WTC11 (cell line): ENCODE results near the gene DBH. TPM values are rescaled to one million over a fixed set of nuclear protein-coding genes. Genes with fewer than 3 reads are reported as not detected.

Experiments used
- ATAC-seq: fragments of 200-7000 bp; cut with Tn5 transposase; 2 replicates; pipeline ENCODE4 v1.10.0; 2021; ENCODE audit warnings: mild to moderate bottlenecking, moderate library complexity
- CTCF ChIA-PET: fragments of 300-600 bp; sonication (Branson Sonifier 250); formaldehyde crosslinking; loops from one replicate; lab custom pipeline; 2021; ENCODE audit warnings: antibody characterized with exemption; lab: Charles Lee
- POLR2A ChIA-PET: fragments of 350-600 bp; sonication (Branson Sonifier 250); formaldehyde crosslinking; loops from one replicate; lab custom pipeline; 2021; ENCODE audit warnings: antibody characterized with exemption; lab: Charles Lee
- DNase-seq: peaks from one replicate; pipeline ENCODE4 v3.0.0; 2021; ENCODE audit warnings: low spot score
- H3K27ac Mint-ChIP-seq: 2 replicates; pipeline ENCODE4 v1.8.0; 2021; ENCODE audit warnings: mixed read lengths
- H3K27me3 Mint-ChIP-seq: 2 replicates; pipeline ENCODE4 v1.8.0; 2021; ENCODE audit warnings: low read depth, mild to moderate bottlenecking, moderate library complexity, mixed read lengths
- H3K36me3 Mint-ChIP-seq: 2 replicates; pipeline ENCODE4 v1.8.0; 2021; ENCODE audit warnings: mixed read lengths
- H3K4me1 Mint-ChIP-seq: 2 replicates; pipeline ENCODE4 v1.8.0; 2022; ENCODE audit warnings: mixed read lengths
- H3K4me3 Mint-ChIP-seq: 2 replicates; pipeline ENCODE4 v1.8.0; 2021; ENCODE audit warnings: mild to moderate bottlenecking, moderate library complexity, mixed read lengths
- H3K9me3 Mint-ChIP-seq: 2 replicates; pipeline ENCODE4 v1.8.0; 2021; ENCODE audit warnings: mixed read lengths
- CBFB ChIP-seq: sonication (generic); formaldehyde crosslinking; IDR thresholded peaks from 2 replicates; pipeline ENCODE4 v1.8.1; 2022; ENCODE audit warnings: mild to moderate bottlenecking, low read depth, missing genetic modification reagents
- CREM ChIP-seq: sonication (generic); formaldehyde crosslinking; IDR thresholded peaks from 2 replicates; pipeline ENCODE4 v1.8.1; 2022; ENCODE audit warnings: mild to moderate bottlenecking, missing genetic modification reagents, moderate library complexity
- ELF4 ChIP-seq: sonication (generic); formaldehyde crosslinking; IDR thresholded peaks from 2 replicates; pipeline ENCODE4 v1.8.1; 2022; ENCODE audit warnings: low read depth, mild to moderate bottlenecking, moderate library complexity, missing genetic modification reagents
- GTF2I ChIP-seq: fragments of 250-450 bp; sonication (Bioruptor Pico); conservative IDR thresholded peaks from 2 replicates; pipeline ENCODE4 v1.4.0; 2021; ENCODE audit warnings: mild to moderate bottlenecking
- JUN ChIP-seq: sonication (generic); formaldehyde crosslinking; IDR thresholded peaks from 2 replicates; pipeline ENCODE4 v1.8.0; 2023; ENCODE audit warnings: mild to moderate bottlenecking, missing genetic modification reagents
- MXD4 ChIP-seq: fragments of 250-450 bp; sonication (Bioruptor Pico); IDR thresholded peaks from 2 replicates; pipeline ENCODE4 v1.8.0; 2021; ENCODE audit warnings: mild to moderate bottlenecking, moderate library complexity, borderline replicate concordance
- NFATC4 ChIP-seq: fragments of 250-450 bp; sonication (Bioruptor Pico); IDR thresholded peaks from 2 replicates; pipeline ENCODE4 v1.9.0; 2021; ENCODE audit warnings: mild to moderate bottlenecking
- NFE2L1 ChIP-seq: sonication (generic); formaldehyde crosslinking; IDR thresholded peaks from 2 replicates; pipeline ENCODE4 v1.8.1; 2023; ENCODE audit warnings: missing genetic modification reagents
- NR1H2 ChIP-seq: sonication (generic); formaldehyde crosslinking; IDR thresholded peaks from 2 replicates; pipeline ENCODE4 v1.9.0; 2021; ENCODE audit warnings: mild to moderate bottlenecking, moderate library complexity, missing genetic modification reagents
- NR2C2 ChIP-seq: sonication (generic); formaldehyde crosslinking; IDR thresholded peaks from 2 replicates; pipeline ENCODE4 v1.8.0; 2022; ENCODE audit warnings: mild to moderate bottlenecking, missing genetic modification reagents
- OVOL2 ChIP-seq: fragments of 250-450 bp; sonication (Bioruptor Pico); IDR thresholded peaks from 2 replicates; pipeline ENCODE4 v1.9.0; 2021; ENCODE audit warnings: mild to moderate bottlenecking, borderline replicate concordance
- RELA ChIP-seq: sonication (generic); formaldehyde crosslinking; IDR thresholded peaks from 2 replicates; pipeline ENCODE4 v1.8.1; 2022; ENCODE audit warnings: missing genetic modification reagents, mild to moderate bottlenecking, borderline replicate concordance
- RORB ChIP-seq: fragments of 250-450 bp; sonication (Bioruptor Pico); IDR thresholded peaks from 2 replicates; pipeline ENCODE4 v1.9.0; 2021; ENCODE audit warnings: mild to moderate bottlenecking
- SMAD4 ChIP-seq: sonication (generic); formaldehyde crosslinking; IDR thresholded peaks from 2 replicates; pipeline ENCODE4 v1.8.0; 2022; ENCODE audit warnings: mild to moderate bottlenecking, missing genetic modification reagents
- SOX15 ChIP-seq: fragments of 250-450 bp; sonication (Bioruptor Pico); IDR thresholded peaks from 2 replicates; pipeline ENCODE4 v1.9.0; 2021; ENCODE audit warnings: mild to moderate bottlenecking
- TP53 ChIP-seq: sonication (generic); formaldehyde crosslinking; IDR thresholded peaks from 2 replicates; pipeline ENCODE4 v1.8.1; 2023; ENCODE audit warnings: mild to moderate bottlenecking, missing genetic modification reagents
- ZBTB21 ChIP-seq: sonication (generic); formaldehyde crosslinking; IDR thresholded peaks from 2 replicates; pipeline ENCODE4 v1.8.1; 2023; ENCODE audit warnings: mild to moderate bottlenecking, missing genetic modification reagents, borderline replicate concordance
- ZNF219 ChIP-seq: sonication (generic); formaldehyde crosslinking; IDR thresholded peaks from 2 replicates; pipeline ENCODE4 v1.8.0; 2023; ENCODE audit warnings: missing genetic modification reagents, mild to moderate bottlenecking, borderline replicate concordance
- ZNF232 ChIP-seq: sonication (generic); formaldehyde crosslinking; IDR thresholded peaks from 2 replicates; pipeline ENCODE4 v1.8.0; 2022; ENCODE audit warnings: mild to moderate bottlenecking, missing genetic modification reagents
- total RNA-seq: library from RNA; stranded (reverse); gene quantifications from 3 replicates; pipeline ENCODE4 v1.2.3, GENCODE V29; 2021
- TF ChIP-seq, protein P1 (sequence below): sonication (generic); formaldehyde crosslinking; IDR thresholded peaks from 2 replicates; pipeline ENCODE4 v1.8.0; 2022; ENCODE audit warnings: mild to moderate bottlenecking, missing genetic modification reagents
- TF ChIP-seq, protein P2 (sequence below): sonication (generic); formaldehyde crosslinking; IDR thresholded peaks from 2 replicates; pipeline ENCODE4 v1.8.0; 2022; ENCODE audit warnings: mild to moderate bottlenecking, missing genetic modification reagents
- TF ChIP-seq, protein P3 (sequence below): fragments of 250-450 bp; sonication (Bioruptor Pico); IDR thresholded peaks from 2 replicates; pipeline ENCODE4 v1.9.0; 2021; ENCODE audit warnings: mild to moderate bottlenecking
- TF ChIP-seq, protein P4 (sequence below): fragments of 250-450 bp; sonication (Bioruptor Pico); IDR thresholded peaks from 2 replicates; pipeline ENCODE4 v1.9.0; 2021; ENCODE audit warnings: moderate library complexity, mild to moderate bottlenecking, inconsistent platforms, borderline replicate concordance
- TF ChIP-seq, protein P5 (sequence below): sonication (generic); formaldehyde crosslinking; IDR thresholded peaks from 2 replicates; pipeline ENCODE4 v1.8.1; 2022; ENCODE audit warnings: mild to moderate bottlenecking, missing genetic modification reagents, moderate library complexity, borderline replicate concordance

The DBH gene
- total RNA-seq, 1 experiment from 2014 or later = 0.24 TPM

DNA sequence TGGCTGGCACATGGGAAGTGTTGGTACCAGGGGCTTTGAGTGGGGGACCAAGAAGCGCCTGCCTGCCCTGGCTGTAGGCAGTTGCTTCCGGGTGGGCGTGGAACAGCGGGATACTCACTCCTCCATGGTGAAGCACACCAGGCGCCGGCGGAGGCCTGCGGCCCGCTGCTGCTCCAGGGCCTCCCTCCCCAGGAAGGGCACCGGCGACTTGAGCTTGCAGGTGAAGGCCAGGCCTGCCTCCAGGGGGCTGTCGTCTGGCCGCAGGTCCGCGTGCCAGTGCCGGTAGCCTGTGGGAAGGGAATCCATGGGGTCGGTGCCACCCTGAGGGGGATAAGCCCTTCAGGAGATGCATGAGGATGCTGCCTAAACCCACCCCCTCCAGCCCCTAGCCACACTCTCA is 34.3 kb downstream of the DBH start:
- H3K9me3 Mint-ChIP-seq = peaks cover 4% of the 10 kb centered on the region; the same call in 1 of the 2 replicates
- no peak for TF ChIP-seq NR1H2
- TF ChIP-seq ELF4 (CRISPR knock-in tag) = no peak
- no peak for TF ChIP-seq CBFB (CRISPR knock-in tag)
- no peak for TF ChIP-seq CREM
- TF ChIP-seq NFATC4 (CRISPR knock-in tag) = no peak
- TF ChIP-seq, protein P1, sequence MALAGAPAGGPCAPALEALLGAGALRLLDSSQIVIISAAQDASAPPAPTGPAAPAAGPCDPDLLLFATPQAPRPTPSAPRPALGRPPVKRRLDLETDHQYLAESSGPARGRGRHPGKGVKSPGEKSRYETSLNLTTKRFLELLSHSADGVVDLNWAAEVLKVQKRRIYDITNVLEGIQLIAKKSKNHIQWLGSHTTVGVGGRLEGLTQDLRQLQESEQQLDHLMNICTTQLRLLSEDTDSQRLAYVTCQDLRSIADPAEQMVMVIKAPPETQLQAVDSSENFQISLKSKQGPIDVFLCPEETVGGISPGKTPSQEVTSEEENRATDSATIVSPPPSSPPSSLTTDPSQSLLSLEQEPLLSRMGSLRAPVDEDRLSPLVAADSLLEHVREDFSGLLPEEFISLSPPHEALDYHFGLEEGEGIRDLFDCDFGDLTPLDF (CRISPR knock-in tag) = no peak
- no peak for TF ChIP-seq ZNF232 (CRISPR knock-in tag)
- TF ChIP-seq, protein P2, sequence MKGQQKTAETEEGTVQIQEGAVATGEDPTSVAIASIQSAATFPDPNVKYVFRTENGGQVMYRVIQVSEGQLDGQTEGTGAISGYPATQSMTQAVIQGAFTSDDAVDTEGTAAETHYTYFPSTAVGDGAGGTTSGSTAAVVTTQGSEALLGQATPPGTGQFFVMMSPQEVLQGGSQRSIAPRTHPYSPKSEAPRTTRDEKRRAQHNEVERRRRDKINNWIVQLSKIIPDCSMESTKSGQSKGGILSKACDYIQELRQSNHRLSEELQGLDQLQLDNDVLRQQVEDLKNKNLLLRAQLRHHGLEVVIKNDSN (CRISPR knock-in tag) = no peak
- no peak for TF ChIP-seq MXD4 (CRISPR knock-in tag)
- no peak for TF ChIP-seq ZBTB21 (CRISPR knock-in tag)
- no peak for TF ChIP-seq OVOL2 (CRISPR knock-in tag)
- TF ChIP-seq, protein P3, sequence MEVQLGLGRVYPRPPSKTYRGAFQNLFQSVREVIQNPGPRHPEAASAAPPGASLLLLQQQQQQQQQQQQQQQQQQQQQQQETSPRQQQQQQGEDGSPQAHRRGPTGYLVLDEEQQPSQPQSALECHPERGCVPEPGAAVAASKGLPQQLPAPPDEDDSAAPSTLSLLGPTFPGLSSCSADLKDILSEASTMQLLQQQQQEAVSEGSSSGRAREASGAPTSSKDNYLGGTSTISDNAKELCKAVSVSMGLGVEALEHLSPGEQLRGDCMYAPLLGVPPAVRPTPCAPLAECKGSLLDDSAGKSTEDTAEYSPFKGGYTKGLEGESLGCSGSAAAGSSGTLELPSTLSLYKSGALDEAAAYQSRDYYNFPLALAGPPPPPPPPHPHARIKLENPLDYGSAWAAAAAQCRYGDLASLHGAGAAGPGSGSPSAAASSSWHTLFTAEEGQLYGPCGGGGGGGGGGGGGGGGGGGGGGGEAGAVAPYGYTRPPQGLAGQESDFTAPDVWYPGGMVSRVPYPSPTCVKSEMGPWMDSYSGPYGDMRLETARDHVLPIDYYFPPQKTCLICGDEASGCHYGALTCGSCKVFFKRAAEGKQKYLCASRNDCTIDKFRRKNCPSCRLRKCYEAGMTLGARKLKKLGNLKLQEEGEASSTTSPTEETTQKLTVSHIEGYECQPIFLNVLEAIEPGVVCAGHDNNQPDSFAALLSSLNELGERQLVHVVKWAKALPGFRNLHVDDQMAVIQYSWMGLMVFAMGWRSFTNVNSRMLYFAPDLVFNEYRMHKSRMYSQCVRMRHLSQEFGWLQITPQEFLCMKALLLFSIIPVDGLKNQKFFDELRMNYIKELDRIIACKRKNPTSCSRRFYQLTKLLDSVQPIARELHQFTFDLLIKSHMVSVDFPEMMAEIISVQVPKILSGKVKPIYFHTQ (CRISPR knock-in tag) = no peak
- TF ChIP-seq SOX15 (CRISPR knock-in tag) = no peak
- TF ChIP-seq RELA (CRISPR knock-in tag) = no peak
- TF ChIP-seq NR2C2 (CRISPR knock-in tag) = no peak
- no peak for TF ChIP-seq NFE2L1 (CRISPR knock-in tag)
- TF ChIP-seq, protein P4, sequence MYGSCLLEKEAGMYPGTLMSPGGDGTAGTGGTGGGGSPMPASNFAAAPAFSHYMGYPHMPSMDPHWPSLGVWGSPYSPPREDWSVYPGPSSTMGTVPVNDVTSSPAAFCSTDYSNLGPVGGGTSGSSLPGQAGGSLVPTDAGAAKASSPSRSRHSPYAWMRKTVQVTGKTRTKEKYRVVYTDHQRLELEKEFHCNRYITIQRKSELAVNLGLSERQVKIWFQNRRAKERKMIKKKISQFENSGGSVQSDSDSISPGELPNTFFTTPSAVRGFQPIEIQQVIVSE (CRISPR knock-in tag) = no peak
- DNase-seq (no peak), ATAC-seq (no peak; the same call in 1 of the 2 replicates)
- H3K36me3 Mint-ChIP-seq = peaks cover 11% of the 10 kb centered on the region
- no peaks in the 10 kb centered on the region for H3K27me3 Mint-ChIP-seq
- ChIA-PET CTCF (interaction anchor here (0.7 to 1.7 kb wide), 6 partner anchors 13 to 67 kb away, joined by 3 to 7 read pairs (median 4); no protein-coding TSS in a partner anchor), POLR2A (no interaction called here)
- no peak overlapping the region for H3K4me3 Mint-ChIP-seq
- H3K27ac Mint-ChIP-seq = no peak overlapping the region
- peaks cover 18% of the 10 kb centered on the region for H3K4me1 Mint-ChIP-seq

DNA sequence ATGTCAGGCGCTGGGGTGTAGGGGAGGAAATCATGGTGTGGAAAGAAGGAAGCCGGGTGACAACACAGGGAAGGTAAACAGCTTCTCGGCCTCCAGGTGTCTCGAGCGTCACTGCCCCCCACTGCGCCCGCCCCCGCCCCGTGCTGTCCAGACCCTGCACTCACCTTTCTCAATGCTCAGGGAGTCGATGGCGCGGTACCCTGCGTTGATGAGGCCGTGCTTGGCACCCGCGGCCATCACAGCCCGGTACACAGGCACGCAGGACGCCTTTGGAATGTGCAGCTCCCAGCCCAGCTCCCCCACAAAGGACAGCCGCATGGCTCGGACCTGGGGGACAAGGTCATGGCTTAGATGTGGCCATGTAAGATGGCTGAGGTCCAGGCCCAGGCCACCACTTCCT is 35.2 kb downstream of the DBH start:
- H3K4me3 Mint-ChIP-seq = no peak overlapping the region
- no peak for TF ChIP-seq SMAD4 (CRISPR knock-in tag)
- TF ChIP-seq, protein P4 (CRISPR knock-in tag) = no peak
- TF ChIP-seq RORB = no peak
- TF ChIP-seq ZNF232 (CRISPR knock-in tag) = no peak
- no peak for TF ChIP-seq SOX15 (CRISPR knock-in tag)
- TF ChIP-seq JUN (CRISPR knock-in tag) = no peak
- no peak for TF ChIP-seq ZNF219 (CRISPR knock-in tag)
- TF ChIP-seq, protein P5, sequence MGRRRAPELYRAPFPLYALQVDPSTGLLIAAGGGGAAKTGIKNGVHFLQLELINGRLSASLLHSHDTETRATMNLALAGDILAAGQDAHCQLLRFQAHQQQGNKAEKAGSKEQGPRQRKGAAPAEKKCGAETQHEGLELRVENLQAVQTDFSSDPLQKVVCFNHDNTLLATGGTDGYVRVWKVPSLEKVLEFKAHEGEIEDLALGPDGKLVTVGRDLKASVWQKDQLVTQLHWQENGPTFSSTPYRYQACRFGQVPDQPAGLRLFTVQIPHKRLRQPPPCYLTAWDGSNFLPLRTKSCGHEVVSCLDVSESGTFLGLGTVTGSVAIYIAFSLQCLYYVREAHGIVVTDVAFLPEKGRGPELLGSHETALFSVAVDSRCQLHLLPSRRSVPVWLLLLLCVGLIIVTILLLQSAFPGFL (CRISPR knock-in tag) = no peak
- TF ChIP-seq TP53 (CRISPR knock-in tag) = no peak
- no peak for TF ChIP-seq GTF2I (CRISPR knock-in tag)
- TF ChIP-seq, protein P3 (CRISPR knock-in tag) = no peak
- no peak for TF ChIP-seq MXD4 (CRISPR knock-in tag)

More for the DNA sequence above, 35.2 kb downstream of the DBH start:
- Mint-ChIP-seq H3K36me3 (peaks cover 11% of the 10 kb centered on the region), H3K27ac (no peak overlapping the region), H3K4me1 (peaks cover 19% of the 10 kb centered on the region), H3K27me3 (no peaks in the 10 kb centered on the region), H3K9me3 (peaks cover 4% of the 10 kb centered on the region; the same call in 1 of the 2 replicates)
- DNase-seq (no peak), ATAC-seq (no peak)
- POLR2A ChIA-PET = no interaction called here
- CTCF ChIA-PET = interaction anchor here (1.1 to 1.7 kb wide), 4 partner anchors 13 to 68 kb away, joined by 4 to 7 read pairs (median 4); no protein-coding TSS in a partner anchor
